Measurements from ENCODE around the gene CLIC5. TPM values are rescaled to one million over a fixed set of nuclear protein-coding genes. Genes with fewer than 3 reads are reported as not detected.

CLIC5 gene
- polyA plus RNA-seq, 3 donors, result not detected

- Mint-ChIP-seq H3K9me3 (peaks cover 0 to 2% (median 0%) of the 10 kb centered on the region in 7 donors), H3K27me3 (ENCODE audit: low read depth in 3 of 3) (no peaks in the 10 kb centered on the region), H3K36me3 (no peaks in the 10 kb centered on the region), H3K4me3 (no peak overlapping the region), H3K27ac (no peak overlapping the region), H3K4me1 (no peaks in the 10 kb centered on the region)
- H3K79me2 ChIP-seq (ENCODE audit: insufficient read depth, low read length), result no peaks in the 10 kb centered on the region
- no peaks in the 10 kb centered on the region for H3K9me3 ChIP-seq (replicated peaks in 1 of 2; ENCODE audit: control insufficient read depth in 1 of 2, insufficient read depth in 1 of 2, low read length in 2 of 2)
- no peaks in the 10 kb centered on the region for H3K4me1 ChIP-seq (ENCODE audit: control insufficient read depth in 1 of 2, insufficient read depth in 2 of 2, low read length in 2 of 2)
- no peaks in the 10 kb centered on the region for H3K36me3 ChIP-seq (replicated peaks in 1 of 2; ENCODE audit: control insufficient read depth in 1 of 2, insufficient read depth in 2 of 2, low read length in 2 of 2)
- intact Hi-C loops (cut with micrococcal nuclease), result no loop called here
- no peak overlapping the region for H3K27ac ChIP-seq (ENCODE audit: low read depth in 1 of 2, low read length in 2 of 2)
- no peak overlapping the region for H3K4me3 ChIP-seq (replicated peaks in 1 of 3; ENCODE audit: low read depth in 2 of 3, low read length in 3 of 3)
- no peaks in the 10 kb centered on the region for H3K27me3 ChIP-seq (ENCODE audit: control insufficient read depth in 2 of 2, insufficient read depth in 2 of 2, low read length in 2 of 2)
- H2AFZ ChIP-seq (ENCODE audit: insufficient read depth, low read depth, low read length, poor library complexity, severe bottlenecking), result no peak overlapping the region
- 96% methylated on average over 6 of the region's 10 CpGs for WGBS (ENCODE audit: insufficient coverage)
- no peak overlapping the region for H3K4me2 ChIP-seq (replicated peaks; ENCODE audit: extremely low read depth, low read length, poor library complexity, severe bottlenecking)
- TF ChIP-seq CTCF (IDR thresholded peaks at IDR 0.05), result no peak
- H4K20me1 ChIP-seq (ENCODE audit: insufficient read depth, low read length), result no peaks in the 10 kb centered on the region
- DNase-seq, result no peak
- H3K9ac ChIP-seq (ENCODE audit: insufficient read depth, low read length, poor library complexity, severe bottlenecking), result no peak overlapping the region
Observed at GRCh38 chr6:45854149-45854742, 161.4 kb downstream of the CLIC5 start.

DNA sequence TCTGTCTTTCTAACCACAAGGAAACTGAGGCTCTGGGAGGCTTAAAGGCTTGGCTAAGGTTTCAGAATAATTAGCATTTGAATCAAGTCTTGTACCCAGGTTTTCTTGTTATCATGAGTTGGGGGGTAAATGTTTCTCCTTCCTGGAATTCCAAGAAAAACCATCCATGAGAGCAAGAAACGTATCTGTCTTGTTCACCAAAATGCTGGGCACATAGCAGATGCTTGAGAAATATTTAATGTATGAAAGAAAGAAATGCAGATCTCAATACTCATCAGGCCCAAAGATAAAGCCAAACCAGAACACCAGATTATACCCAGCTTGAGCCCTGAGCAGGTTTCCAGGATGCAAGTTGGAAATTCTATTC is 164.6 kb downstream of the CLIC5 start:
- no peak for TF ChIP-seq CTCF (IDR thresholded peaks at IDR 0.05)
- Mint-ChIP-seq H3K4me1 (no peaks in the 10 kb centered on the region), H3K27ac (no peak overlapping the region), H3K36me3 (no peaks in the 10 kb centered on the region), H3K4me3 (no peak overlapping the region), H3K27me3 (ENCODE audit: low read depth in 3 of 3) (no peaks in the 10 kb centered on the region), H3K9me3 (peaks cover 0 to 2% (median 0%) of the 10 kb centered on the region in 7 donors)
- H3K79me2 ChIP-seq (ENCODE audit: insufficient read depth, low read length), result no peaks in the 10 kb centered on the region
- H4K20me1 ChIP-seq (ENCODE audit: insufficient read depth, low read length), result no peaks in the 10 kb centered on the region
- H3K36me3 ChIP-seq (replicated peaks in 1 of 2; ENCODE audit: control insufficient read depth in 1 of 2, insufficient read depth in 2 of 2, low read length in 2 of 2), result no peaks in the 10 kb centered on the region
- H3K4me1 ChIP-seq (ENCODE audit: control insufficient read depth in 1 of 2, insufficient read depth in 2 of 2, low read length in 2 of 2), result no peaks in the 10 kb centered on the region
- H3K4me2 ChIP-seq (replicated peaks; ENCODE audit: extremely low read depth, low read length, poor library complexity, severe bottlenecking), result no peak overlapping the region
- intact Hi-C loops (cut with micrococcal nuclease), result no loop called here
- no peaks in the 10 kb centered on the region for H3K27me3 ChIP-seq (ENCODE audit: control insufficient read depth in 2 of 2, insufficient read depth in 2 of 2, low read length in 2 of 2)
- no peak overlapping the region for H3K4me3 ChIP-seq (replicated peaks in 1 of 3; ENCODE audit: low read depth in 2 of 3, low read length in 3 of 3)
- no peak overlapping the region for H3K27ac ChIP-seq (ENCODE audit: low read depth in 1 of 2, low read length in 2 of 2)
- no peak overlapping the region for H2AFZ ChIP-seq (ENCODE audit: insufficient read depth, low read depth, low read length, poor library complexity, severe bottlenecking)
- no peaks in the 10 kb centered on the region for H3K9me3 ChIP-seq (replicated peaks in 1 of 2; ENCODE audit: control insufficient read depth in 1 of 2, insufficient read depth in 1 of 2, low read length in 2 of 2)
- WGBS (ENCODE audit: insufficient coverage), result no CpG with 5 or more reads among the region's 1 CpG
- no peak overlapping the region for H3K9ac ChIP-seq (ENCODE audit: insufficient read depth, low read length, poor library complexity, severe bottlenecking)
- DNase-seq, result no peak

Data from CD14-positive monocyte (primary cell).